GM19395 (cell line): Measurements from ENCODE around the gene GNG12.

Experiments
- ATAC-seq: cut with Tn5 transposase; IDR thresholded peaks from one replicate; pipeline ENCODE4 v1.9.1; 2021; ENCODE audit warnings: mild to moderate bottlenecking, moderate library complexity; ENCODE audit not compliant: unreplicated experiment

GNG12 gene

GRCh38 chr1:67816095-67816475, 17.2 kb downstream of the GNG12 start:
- ATAC-seq, result no peak

GRCh38 chr1:67815303-67816094, 17.8 kb downstream of the GNG12 start:
- ATAC-seq, result no peak

- ATAC-seq, result no peak
These were observed 19.0 kb downstream of the GNG12 start for GRCh38 chr1:67814121-67814772.

DNA sequence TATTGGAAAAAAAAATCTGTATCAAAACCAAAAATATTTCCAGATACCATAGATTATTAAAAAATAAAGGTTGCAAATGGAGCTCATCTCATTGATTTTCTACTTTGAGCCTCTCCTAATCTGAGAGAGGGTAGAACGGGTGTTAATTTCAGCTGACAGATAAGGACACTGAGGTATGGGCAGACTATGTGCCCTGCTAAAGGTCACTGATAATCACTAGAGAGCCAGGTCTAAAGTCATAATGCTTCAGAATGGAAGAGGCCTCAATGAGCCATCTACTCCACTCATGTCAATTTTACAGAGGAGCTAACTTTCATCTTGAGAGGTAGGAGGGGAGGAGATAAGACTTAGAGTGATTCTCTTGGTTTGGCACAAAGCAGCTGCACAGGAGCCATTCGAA, 21.0 kb downstream of the GNG12 start:
- ATAC-seq, result no peak

- no peak for ATAC-seq
These were observed 21.5 kb downstream of the GNG12 start for GRCh38 chr1:67811781-67812180.

- ATAC-seq, result no peak
These were observed 23.4 kb downstream of the GNG12 start for GRCh38 chr1:67809887-67810286.

GRCh38 chr1:67807282-67807681, 26.0 kb downstream of the GNG12 start:
- no peak for ATAC-seq

GRCh38 chr1:67804710-67805109, 28.6 kb downstream of the GNG12 start:
- ATAC-seq, result no peak

DNA sequence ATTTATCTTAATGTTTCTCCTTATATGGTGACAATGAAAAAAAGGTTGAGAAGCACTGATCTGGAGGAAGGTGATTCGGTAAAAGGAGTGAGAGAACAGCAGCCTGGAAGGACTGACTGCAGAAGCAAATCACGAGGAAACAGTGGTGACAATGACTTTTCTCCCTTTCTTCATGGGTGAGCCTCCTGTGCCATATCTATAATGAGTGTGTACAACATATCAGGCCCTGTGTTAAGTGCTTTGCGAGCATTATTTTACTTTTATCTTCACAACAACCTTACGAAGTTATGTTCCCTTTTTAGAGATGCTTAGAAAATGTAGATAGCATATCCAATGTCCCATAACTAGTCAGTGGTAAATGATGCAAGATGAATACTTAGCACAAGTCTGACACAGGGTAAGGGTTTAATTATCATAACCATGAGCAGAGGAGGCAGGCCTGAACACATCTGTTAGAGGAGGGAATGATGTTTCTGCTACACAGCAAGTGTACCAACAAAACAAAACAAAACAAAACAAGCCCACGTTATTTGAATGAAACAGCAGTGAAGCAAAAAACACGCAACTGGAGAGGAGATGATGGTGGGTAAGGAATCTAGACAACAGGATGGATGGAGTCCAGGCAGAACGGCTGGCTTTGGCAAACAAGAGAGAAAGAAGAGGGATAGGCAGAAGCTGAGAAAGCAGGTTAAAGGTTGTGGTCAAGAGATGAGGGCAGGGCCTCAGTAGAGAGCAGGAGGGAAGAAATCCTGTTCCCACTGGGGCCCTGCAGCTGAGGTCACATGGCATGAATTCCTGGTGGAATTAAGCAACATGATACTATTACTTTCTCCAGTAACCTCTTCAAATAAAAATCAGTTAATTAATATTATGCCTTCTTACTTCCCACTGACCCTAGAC, 29.6 kb downstream of the GNG12 start:
- no peak for ATAC-seq

DNA sequence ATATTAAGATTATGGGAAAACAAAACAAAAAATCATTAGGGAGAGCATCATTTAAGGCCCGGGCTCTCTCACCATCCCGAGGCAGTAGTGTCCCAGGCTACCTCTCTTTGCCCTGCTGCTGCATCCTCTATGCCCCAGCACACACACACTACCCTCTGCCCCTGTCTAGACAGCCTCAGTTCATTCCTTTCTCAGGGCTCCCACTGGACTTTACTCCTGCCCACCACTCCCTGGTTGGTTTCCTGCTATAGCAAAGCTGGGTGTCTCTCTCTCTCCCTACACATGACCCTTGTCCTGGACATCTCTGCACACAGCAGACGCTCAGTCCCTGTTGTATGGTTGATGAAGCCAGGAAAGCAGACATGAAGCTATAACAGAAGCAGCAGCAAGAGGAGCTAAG, 30.7 kb downstream of the GNG12 start:
- ATAC-seq, result no peak

GRCh38 chr1:67801903-67802302, 31.4 kb downstream of the GNG12 start:
- no peak for ATAC-seq

DNA sequence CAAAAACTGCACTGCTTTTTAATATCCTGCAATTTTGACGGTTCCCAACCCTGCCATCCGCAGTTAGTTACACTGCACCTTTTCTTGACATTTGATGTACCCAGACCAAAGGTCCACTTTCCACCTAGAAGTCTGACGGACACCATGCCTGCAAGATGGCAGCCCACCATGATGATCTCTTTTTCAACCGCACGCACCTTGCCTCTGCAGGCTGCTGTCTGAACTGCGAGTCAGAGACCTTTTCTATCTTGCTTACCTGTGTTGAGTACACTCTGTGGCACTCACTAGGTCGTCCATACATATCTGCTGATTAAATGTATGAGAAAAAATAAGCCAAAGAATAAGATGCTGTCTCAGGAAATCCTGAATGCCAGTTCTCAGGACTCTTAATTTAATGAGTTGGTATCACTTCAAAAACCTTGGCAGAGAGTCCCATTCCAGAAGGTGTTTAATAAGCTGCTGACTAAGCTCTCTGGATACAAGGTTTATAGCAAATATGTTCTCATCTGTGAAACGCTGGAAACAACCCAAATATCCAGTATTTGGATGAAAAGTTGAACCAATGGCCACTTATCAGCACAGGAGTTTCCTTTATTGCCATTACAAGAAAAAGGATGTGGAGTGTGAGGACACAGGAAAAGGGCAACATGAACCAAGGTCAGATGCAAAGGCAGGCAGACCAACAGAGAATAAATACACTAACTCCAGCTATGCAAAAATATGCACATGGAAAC, 37.9 kb downstream of the GNG12 start:
- no peak for ATAC-seq

DNA sequence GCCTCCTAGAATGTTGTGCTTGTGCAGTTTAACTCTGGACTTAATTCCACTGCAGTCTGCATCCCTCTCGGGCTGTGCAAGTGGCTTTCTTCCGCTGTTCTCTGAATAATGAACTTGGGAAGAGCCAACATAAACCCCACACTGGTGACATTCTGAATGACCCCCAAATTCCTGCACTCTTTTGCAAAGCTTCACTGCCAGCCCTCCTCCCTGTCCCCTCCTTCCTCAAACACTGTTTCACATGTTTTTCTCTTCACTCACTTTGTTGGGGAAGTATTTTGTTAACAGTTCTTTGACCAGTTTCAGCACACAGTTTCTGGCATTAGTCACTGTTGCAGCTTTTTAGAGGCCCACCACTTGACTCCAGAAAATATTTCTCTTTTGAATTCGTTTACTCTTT, 39.7 kb downstream of the GNG12 start:
- ATAC-seq, result no peak

GRCh38 chr1:67792741-67793458, 40.4 kb downstream of the GNG12 start:
- no peak for ATAC-seq

GRCh38 chr1:67792103-67792502, 41.2 kb downstream of the GNG12 start:
- ATAC-seq, result no peak

DNA sequence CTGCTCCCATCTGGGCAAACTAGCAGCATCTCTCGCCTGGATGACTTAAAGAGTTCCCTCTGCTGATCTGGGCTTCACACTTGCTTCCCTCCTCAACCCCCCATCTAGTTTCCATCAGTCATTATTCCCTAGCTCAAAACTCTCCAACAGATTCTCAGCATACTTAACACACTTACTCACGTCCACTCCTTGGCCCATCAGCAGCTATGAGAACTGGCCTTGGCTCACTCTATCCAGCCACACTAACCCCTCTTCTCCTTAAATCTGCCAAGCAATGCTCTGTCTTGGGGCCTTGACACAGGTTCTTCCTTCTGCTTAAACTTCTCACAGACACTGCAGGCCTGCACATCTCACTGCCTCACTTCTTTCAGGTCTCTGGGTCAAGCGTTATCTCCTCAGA, 41.6 kb downstream of the GNG12 start:
- no peak for ATAC-seq

DNA sequence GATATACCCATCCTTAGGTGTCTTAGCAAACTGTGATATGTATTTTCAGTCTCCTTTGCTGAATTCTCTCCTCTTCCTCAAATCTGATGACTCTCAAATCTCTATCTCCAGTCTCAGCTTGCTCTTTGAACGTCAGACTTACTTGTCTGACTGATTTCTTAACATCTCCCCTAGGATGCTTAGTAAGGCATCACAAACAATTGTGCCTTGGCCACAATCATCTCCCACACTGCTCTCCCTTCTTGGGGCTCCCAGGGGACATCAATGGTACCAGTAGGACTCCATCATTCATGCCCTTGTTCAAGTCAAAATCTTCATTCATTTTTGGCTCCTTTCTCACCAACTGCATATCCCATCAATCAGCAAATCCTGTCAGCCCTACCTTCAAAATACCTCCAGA, 42.0 kb downstream of the GNG12 start:
- no peak for ATAC-seq

- ATAC-seq, result no peak
These were observed 43.0 kb downstream of the GNG12 start for GRCh38 chr1:67790201-67790692.

DNA sequence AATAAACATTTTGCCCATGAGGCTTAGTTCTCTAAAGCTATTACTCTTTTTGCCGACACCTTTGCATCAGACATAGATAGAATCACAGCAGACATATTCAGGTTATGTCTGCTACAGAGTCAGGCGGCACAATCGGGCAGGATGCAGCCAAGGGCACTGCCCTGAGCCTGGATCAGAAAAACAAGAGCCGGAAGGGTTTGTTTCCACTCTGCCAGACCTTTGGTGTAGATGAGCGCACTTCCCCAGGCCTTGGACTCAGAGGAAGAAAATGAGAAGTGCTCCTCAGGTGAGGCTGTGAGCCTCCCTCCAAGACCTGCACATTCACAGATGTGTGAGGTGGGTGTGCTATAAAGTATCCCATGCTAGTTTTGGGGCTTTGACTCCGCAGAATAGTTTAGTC, 43.7 kb downstream of the GNG12 start:
- ATAC-seq, result no peak

DNA sequence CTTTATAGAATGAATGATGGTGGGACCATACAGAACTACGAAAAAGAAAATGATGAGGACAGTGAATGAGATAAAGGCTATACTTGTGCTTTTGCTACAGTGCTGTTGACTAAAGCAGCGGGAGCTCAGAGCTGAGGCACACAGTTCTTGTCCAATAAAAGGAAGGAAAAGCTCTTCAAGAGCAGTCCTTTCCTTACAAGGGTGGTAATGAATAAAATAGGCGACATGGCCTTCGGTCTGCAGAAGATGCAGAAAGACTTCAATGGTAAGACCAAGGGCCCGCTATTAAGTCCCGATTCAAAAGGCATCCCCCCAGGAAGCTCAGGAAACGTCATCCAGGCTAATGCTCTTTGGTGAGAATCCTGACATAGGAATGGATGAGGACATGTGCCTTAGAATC, 44.4 kb downstream of the GNG12 start:
- ATAC-seq, result no peak
